ENCODE measurements around the gene VGLL4. TPM values are rescaled to one million over a fixed set of nuclear protein-coding genes. Genes with fewer than 3 reads are reported as not detected.

The VGLL4 gene
- total and polyA plus RNA-seq, 2 donors (not counting 1 experiment from before 2014, with no cell fraction given), result 25.8 to 29.0 TPM

GRCh38 chr3:11619461-11619860, 24.3 kb downstream of the VGLL4 start:
- POLR2A ChIA-PET, result no interaction called here
- no peak overlapping the region for H3K4me3 Mint-ChIP-seq

GRCh38 chr3:11618904-11619303, 24.8 kb downstream of the VGLL4 start:
- H4K20me1 ChIP-seq (ENCODE audit: control insufficient read depth, insufficient read depth, low read length, poor library complexity, severe bottlenecking), result peaks cover 52% of the 10 kb centered on the region
- H3K4me1 ChIP-seq (ENCODE audit: control insufficient read depth in 2 of 2, insufficient read depth in 2 of 2, low read length in 2 of 2), result peaks cover 0 to 8% of the 10 kb centered on the region in 2 donors
- H3K27ac Mint-ChIP-seq, result no peak overlapping the region
- H3K79me2 ChIP-seq (ENCODE audit: control insufficient read depth, insufficient read depth, low read length), result peaks cover 98% of the 10 kb centered on the region
- TF ChIP-seq EZH2 (IDR thresholded peaks at IDR 0.05; ENCODE audit: borderline replicate concordance, insufficient read depth, low read depth, low read length, poor library complexity, severe bottlenecking) (no peak), CTCF (IDR thresholded peaks at IDR 0.05) (no peak)
- CTCF ChIA-PET, result no interaction called here
- H3K27me3 ChIP-seq (replicated peaks in 1 of 4; ENCODE audit: control extremely low read depth in 1 of 4, control insufficient read depth in 3 of 4, insufficient read depth in 4 of 4, low read length in 3 of 4), result no peaks in the 10 kb centered on the region
- H3K27me3 Mint-ChIP-seq, result no peaks in the 10 kb centered on the region
- H3K36me3 ChIP-seq (replicated peaks in 1 of 2; ENCODE audit: control extremely low read depth in 1 of 2, control insufficient read depth in 1 of 2, extremely low read depth in 1 of 2, insufficient read depth in 2 of 2, low read length in 1 of 2), result no peaks in the 10 kb centered on the region
- DNase-seq (no peak), ATAC-seq (ENCODE audit: low read depth) (no peak)
- H3K4me3 Mint-ChIP-seq, result no peak overlapping the region
- H3K9me3 ChIP-seq (ENCODE audit: control extremely low read depth in 1 of 3, control insufficient read depth in 2 of 3, insufficient read depth in 1 of 3, low read length in 2 of 3), result no peaks in the 10 kb centered on the region
- no peak overlapping the region for H3K4me3 ChIP-seq (ENCODE audit: control extremely low read depth in 1 of 5, extremely low read depth in 1 of 5, insufficient read depth in 1 of 5, low read depth in 2 of 5, low read length in 4 of 5)
- WGBS (ENCODE audit: insufficient coverage), result no CpG with 5 or more reads among the region's 5 CpGs
- H3K4me2 ChIP-seq (replicated peaks; ENCODE audit: low read depth, low read length, poor library complexity, severe bottlenecking), result no peak overlapping the region
- intact Hi-C loops (cut with micrococcal nuclease), result no loop called here
- no peak overlapping the region for H3K27ac ChIP-seq (ENCODE audit: low read length in 2 of 2)
- no peaks in the 10 kb centered on the region for H3K9me3 Mint-ChIP-seq (ENCODE audit: insufficient read depth)
- no peak overlapping the region for H2AFZ ChIP-seq (ENCODE audit: insufficient read depth, low read depth, low read length, poor library complexity, severe bottlenecking)
- POLR2A ChIA-PET, result no interaction called here
- no peak overlapping the region for H3K9ac ChIP-seq (ENCODE audit: low read length)
- peaks cover 35% of the 10 kb centered on the region for H3K4me1 Mint-ChIP-seq

More at GRCh38 chr3:11619461-11619860, 24.3 kb downstream of the VGLL4 start:
- H4K20me1 ChIP-seq (ENCODE audit: control insufficient read depth, insufficient read depth, low read length, poor library complexity, severe bottlenecking), result peaks cover 54% of the 10 kb centered on the region
- H3K9ac ChIP-seq (ENCODE audit: low read length), result no peak overlapping the region
- TF ChIP-seq CTCF (IDR thresholded peaks at IDR 0.05) (no peak), EZH2 (IDR thresholded peaks at IDR 0.05; ENCODE audit: borderline replicate concordance, insufficient read depth, low read depth, low read length, poor library complexity, severe bottlenecking) (no peak)
- Mint-ChIP-seq H3K9me3 (ENCODE audit: insufficient read depth) (no peaks in the 10 kb centered on the region), H3K4me1 (peaks cover 41% of the 10 kb centered on the region), H3K27me3 (no peaks in the 10 kb centered on the region), H3K27ac (no peak overlapping the region)
- H3K36me3 ChIP-seq (replicated peaks in 1 of 2; ENCODE audit: control extremely low read depth in 1 of 2, control insufficient read depth in 1 of 2, extremely low read depth in 1 of 2, insufficient read depth in 2 of 2, low read length in 1 of 2), result no peaks in the 10 kb centered on the region
- H3K4me1 ChIP-seq (ENCODE audit: control insufficient read depth in 2 of 2, insufficient read depth in 2 of 2, low read length in 2 of 2), result peaks cover 0 to 11% of the 10 kb centered on the region in 2 donors
- intact Hi-C loops (cut with micrococcal nuclease), result no loop called here
- no peaks in the 10 kb centered on the region for H3K9me3 ChIP-seq (ENCODE audit: control extremely low read depth in 1 of 3, control insufficient read depth in 2 of 3, insufficient read depth in 1 of 3, low read length in 2 of 3)
- no peaks in the 10 kb centered on the region for H3K27me3 ChIP-seq (replicated peaks in 1 of 4; ENCODE audit: control extremely low read depth in 1 of 4, control insufficient read depth in 3 of 4, insufficient read depth in 4 of 4, low read length in 3 of 4)
- CTCF ChIA-PET, result no interaction called here
- 93% methylated on average over 5 of the region's 6 CpGs for WGBS (ENCODE audit: insufficient coverage)
- ATAC-seq (ENCODE audit: low read depth), result no peak
- H3K27ac ChIP-seq (ENCODE audit: low read length in 2 of 2), result no peak overlapping the region
- H3K4me3 ChIP-seq (ENCODE audit: control extremely low read depth in 1 of 5, extremely low read depth in 1 of 5, insufficient read depth in 1 of 5, low read depth in 2 of 5, low read length in 4 of 5), result no peak overlapping the region
- no peak for DNase-seq
- H3K79me2 ChIP-seq (ENCODE audit: control insufficient read depth, insufficient read depth, low read length), result peaks cover 98% of the 10 kb centered on the region
- H2AFZ ChIP-seq (ENCODE audit: insufficient read depth, low read depth, low read length, poor library complexity, severe bottlenecking), result no peak overlapping the region
- no peak overlapping the region for H3K4me2 ChIP-seq (replicated peaks; ENCODE audit: low read depth, low read length, poor library complexity, severe bottlenecking)

All from B cell (primary cell).